ENCODE results near the gene CUEDC2. TPM values are rescaled to one million over a fixed set of nuclear protein-coding genes. Genes with fewer than 3 reads are reported as not detected.

The CUEDC2 gene
- total and polyA plus RNA-seq, 2 donors (not counting 1 experiment from before 2014, with no cell fraction given), result 60.8 to 62.3 TPM

DNA sequence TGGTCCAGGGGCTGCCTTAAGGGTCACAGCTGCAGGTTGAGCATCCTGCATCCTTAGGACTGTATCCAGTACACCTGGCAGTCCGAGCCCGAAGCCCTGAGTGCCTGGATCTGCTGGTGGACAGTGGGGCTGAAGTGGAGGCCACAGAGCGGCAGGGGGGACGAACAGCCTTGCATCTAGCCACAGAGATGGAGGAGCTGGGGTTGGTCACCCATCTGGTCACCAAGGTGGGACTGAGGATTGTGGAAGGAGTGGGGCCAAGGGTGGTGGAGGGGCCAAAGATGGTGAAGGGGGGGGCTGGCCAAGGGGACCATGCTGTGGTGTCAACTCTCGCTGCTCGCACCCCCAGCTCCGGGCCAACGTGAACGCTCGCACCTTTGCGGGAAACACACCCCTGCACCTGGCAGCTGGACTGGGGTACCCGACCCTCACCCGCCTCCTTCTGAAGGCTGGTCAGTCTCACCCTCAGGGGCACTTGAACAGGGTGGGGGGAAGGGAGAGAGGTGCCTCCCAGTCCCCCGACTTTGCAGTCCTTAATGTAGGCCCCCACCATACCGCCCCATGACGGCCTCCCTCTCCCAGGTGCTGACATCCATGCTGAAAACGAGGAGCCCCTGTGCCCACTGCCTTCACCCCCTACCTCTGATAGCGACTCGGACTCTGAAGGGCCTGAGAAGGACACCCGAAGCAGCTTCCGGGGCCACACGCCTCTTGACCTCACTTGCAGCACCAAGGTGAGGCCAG, 31.6 kb downstream of the CUEDC2 start:
- Histone ChIP-seq H3K4me3 (replicated peaks in 1 of 4; ENCODE audit: control extremely low read depth in 1 of 4, insufficient read depth in 1 of 4, low read depth in 3 of 4, low read length in 4 of 4) (no peak overlapping the region), H3K9ac (ENCODE audit: insufficient read depth, low read length) (no peak overlapping the region), H3K36me3 (ENCODE audit: control insufficient read depth, insufficient read depth, low read length) (peaks cover 6% of the 10 kb centered on the region), H3K4me1 (ENCODE audit: control insufficient read depth, extremely low read depth, insufficient read depth, low read length) (peaks cover 4% of the 10 kb centered on the region), H4K20me1 (ENCODE audit: control insufficient read depth, extremely low read depth, insufficient read depth, low read length) (no peaks in the 10 kb centered on the region), H2AFZ (ENCODE audit: low read length) (no peak overlapping the region), H3K79me2 (ENCODE audit: control insufficient read depth, insufficient read depth, low read length) (no peaks in the 10 kb centered on the region), H3K4me2 (ENCODE audit: extremely low read depth, insufficient read depth, low read length) (no peak overlapping the region), H3K27ac (ENCODE audit: insufficient read depth, low read length) (no peak overlapping the region), H3K9me3 (ENCODE audit: control insufficient read depth, insufficient read depth, low read depth, low read length) (no peaks in the 10 kb centered on the region), H3K27me3 (ENCODE audit: control insufficient read depth, insufficient read depth, low read length) (no peaks in the 10 kb centered on the region)
- DNase-seq (ENCODE audit: low read depth in 2 of 2), result no peak
- no peak for TF ChIP-seq EZH2 (IDR thresholded peaks at IDR 0.05; ENCODE audit: low read length, missing control alignments)
- TF ChIP-seq, protein P1, sequence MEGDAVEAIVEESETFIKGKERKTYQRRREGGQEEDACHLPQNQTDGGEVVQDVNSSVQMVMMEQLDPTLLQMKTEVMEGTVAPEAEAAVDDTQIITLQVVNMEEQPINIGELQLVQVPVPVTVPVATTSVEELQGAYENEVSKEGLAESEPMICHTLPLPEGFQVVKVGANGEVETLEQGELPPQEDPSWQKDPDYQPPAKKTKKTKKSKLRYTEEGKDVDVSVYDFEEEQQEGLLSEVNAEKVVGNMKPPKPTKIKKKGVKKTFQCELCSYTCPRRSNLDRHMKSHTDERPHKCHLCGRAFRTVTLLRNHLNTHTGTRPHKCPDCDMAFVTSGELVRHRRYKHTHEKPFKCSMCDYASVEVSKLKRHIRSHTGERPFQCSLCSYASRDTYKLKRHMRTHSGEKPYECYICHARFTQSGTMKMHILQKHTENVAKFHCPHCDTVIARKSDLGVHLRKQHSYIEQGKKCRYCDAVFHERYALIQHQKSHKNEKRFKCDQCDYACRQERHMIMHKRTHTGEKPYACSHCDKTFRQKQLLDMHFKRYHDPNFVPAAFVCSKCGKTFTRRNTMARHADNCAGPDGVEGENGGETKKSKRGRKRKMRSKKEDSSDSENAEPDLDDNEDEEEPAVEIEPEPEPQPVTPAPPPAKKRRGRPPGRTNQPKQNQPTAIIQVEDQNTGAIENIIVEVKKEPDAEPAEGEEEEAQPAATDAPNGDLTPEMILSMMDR (conservative IDR thresholded peaks at IDR 0.05 in 1 of 2, IDR thresholded peaks at IDR 0.05 in 1 of 2; ENCODE audit: low read depth in 1 of 2, low read length in 2 of 2), result no peak

DNA sequence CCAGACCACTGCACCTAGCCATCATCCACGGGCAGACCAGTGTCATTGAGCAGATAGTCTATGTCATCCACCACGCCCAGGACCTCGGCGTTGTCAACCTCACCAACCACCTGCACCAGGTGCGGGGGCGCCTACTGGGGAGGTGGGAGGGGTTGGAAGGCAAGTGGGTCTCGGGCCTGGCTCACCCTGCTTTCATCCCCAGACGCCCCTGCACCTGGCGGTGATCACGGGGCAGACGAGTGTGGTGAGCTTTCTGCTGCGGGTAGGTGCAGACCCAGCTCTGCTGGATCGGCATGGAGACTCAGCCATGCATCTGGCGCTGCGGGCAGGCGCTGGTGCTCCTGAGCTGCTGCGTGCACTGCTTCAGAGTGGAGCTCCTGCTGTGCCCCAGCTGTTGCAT, 32.3 kb downstream of the CUEDC2 start:
- Histone ChIP-seq H3K9me3 (ENCODE audit: control insufficient read depth, insufficient read depth, low read depth, low read length) (no peaks in the 10 kb centered on the region), H3K9ac (ENCODE audit: insufficient read depth, low read length) (no peak overlapping the region), H3K4me2 (ENCODE audit: extremely low read depth, insufficient read depth, low read length) (no peak overlapping the region), H2AFZ (ENCODE audit: low read length) (no peak overlapping the region), H3K4me3 (replicated peaks in 1 of 4; ENCODE audit: control extremely low read depth in 1 of 4, insufficient read depth in 1 of 4, low read depth in 3 of 4, low read length in 4 of 4) (no peak overlapping the region), H3K36me3 (ENCODE audit: control insufficient read depth, insufficient read depth, low read length) (peaks cover 6% of the 10 kb centered on the region), H4K20me1 (ENCODE audit: control insufficient read depth, extremely low read depth, insufficient read depth, low read length) (no peaks in the 10 kb centered on the region), H3K27ac (ENCODE audit: insufficient read depth, low read length) (no peak overlapping the region), H3K79me2 (ENCODE audit: control insufficient read depth, insufficient read depth, low read length) (no peaks in the 10 kb centered on the region), H3K4me1 (ENCODE audit: control insufficient read depth, extremely low read depth, insufficient read depth, low read length) (peaks cover 4% of the 10 kb centered on the region), H3K27me3 (ENCODE audit: control insufficient read depth, insufficient read depth, low read length) (no peaks in the 10 kb centered on the region)
- DNase-seq (ENCODE audit: low read depth in 2 of 2), result no peak
- no peak for TF ChIP-seq EZH2 (IDR thresholded peaks at IDR 0.05; ENCODE audit: low read length, missing control alignments)
- TF ChIP-seq, protein P1 (conservative IDR thresholded peaks at IDR 0.05 in 1 of 2, IDR thresholded peaks at IDR 0.05 in 1 of 2; ENCODE audit: low read depth in 1 of 2, low read length in 2 of 2), result no peak

DNA sequence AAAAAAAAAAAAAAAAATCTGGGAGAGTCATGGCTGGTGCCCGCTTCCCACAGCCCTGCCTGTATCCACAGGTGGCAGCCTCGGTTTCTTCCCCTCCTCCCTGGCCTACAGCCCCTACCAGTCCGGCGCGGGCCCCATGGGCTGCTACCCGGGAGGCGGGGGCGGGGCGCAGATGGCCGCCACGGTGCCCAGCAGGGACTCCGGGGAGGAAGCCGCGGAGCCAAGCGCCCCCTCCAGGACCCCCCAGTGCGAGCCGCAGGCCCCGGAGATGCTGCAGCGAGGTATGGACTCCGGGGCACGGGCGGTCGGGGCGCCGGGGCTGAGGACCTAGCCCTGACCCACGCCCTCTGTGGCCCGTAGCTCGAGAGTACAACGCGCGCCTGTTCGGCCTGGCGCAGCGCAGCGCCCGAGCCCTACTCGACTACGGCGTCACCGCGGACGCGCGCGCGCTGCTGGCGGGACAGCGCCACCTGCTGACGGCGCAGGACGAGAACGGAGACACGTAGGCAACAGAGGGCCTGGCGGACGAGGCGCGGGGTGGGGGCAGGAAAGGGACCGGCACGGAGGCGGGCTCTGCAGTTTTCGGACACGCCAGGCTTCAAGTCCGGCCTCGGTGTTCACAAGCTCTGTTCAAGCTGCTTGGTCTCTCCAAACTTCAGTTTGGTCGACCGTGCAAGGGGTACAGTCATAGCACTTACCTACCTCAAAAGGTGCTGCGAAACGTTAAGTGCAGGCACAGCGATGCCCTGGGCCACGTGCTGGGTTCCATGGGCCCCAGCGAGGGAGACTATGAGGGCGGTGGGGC, 33.0 kb downstream of the CUEDC2 start:
- Histone ChIP-seq H3K9ac (ENCODE audit: insufficient read depth, low read length) (peak overlapping the region; percentile 65), H2AFZ (ENCODE audit: low read length) (peak overlapping the region; percentile 68)

More for the DNA sequence above, 33.0 kb downstream of the CUEDC2 start:
- Histone ChIP-seq H3K4me3 (replicated peaks in 1 of 4; ENCODE audit: control extremely low read depth in 1 of 4, insufficient read depth in 1 of 4, low read depth in 3 of 4, low read length in 4 of 4) (peak overlapping the region in 3 of 4 experiments; percentile 44 to 58 (median 52)), H4K20me1 (ENCODE audit: control insufficient read depth, extremely low read depth, insufficient read depth, low read length) (no peaks in the 10 kb centered on the region), H3K4me2 (ENCODE audit: extremely low read depth, insufficient read depth, low read length) (peak overlapping the region; percentile 77), H3K79me2 (ENCODE audit: control insufficient read depth, insufficient read depth, low read length) (no peaks in the 10 kb centered on the region), H3K27me3 (ENCODE audit: control insufficient read depth, insufficient read depth, low read length) (no peaks in the 10 kb centered on the region), H3K36me3 (ENCODE audit: control insufficient read depth, insufficient read depth, low read length) (peaks cover 6% of the 10 kb centered on the region), H3K27ac (ENCODE audit: insufficient read depth, low read length) (peak overlapping the region; percentile 27), H3K4me1 (ENCODE audit: control insufficient read depth, extremely low read depth, insufficient read depth, low read length) (peaks cover 4% of the 10 kb centered on the region), H3K9me3 (ENCODE audit: control insufficient read depth, insufficient read depth, low read depth, low read length) (no peaks in the 10 kb centered on the region)
- no peak for TF ChIP-seq EZH2 (IDR thresholded peaks at IDR 0.05; ENCODE audit: low read length, missing control alignments)
- TF ChIP-seq, protein P1 (conservative IDR thresholded peaks at IDR 0.05 in 1 of 2, IDR thresholded peaks at IDR 0.05 in 1 of 2; ENCODE audit: low read depth in 1 of 2, low read length in 2 of 2), result peak; percentile 64 to 78
- peak; percentile 80 to 83 for DNase-seq (ENCODE audit: low read depth in 2 of 2)

Data from fibroblast of lung (primary cell).